Measurements from ENCODE around the gene PAX8. TPM values are rescaled to one million over a fixed set of nuclear protein-coding genes. Genes with fewer than 3 reads are reported as not detected.
A peak's percentile ranks its signal among the peaks of the same experiment; 100 is the strongest.

PAX8 gene
- total and polyA plus RNA-seq, 2 experiments from 2014 or later = 5.8 to 13.1 TPM

- no peak overlapping the region for H3K4me2 ChIP-seq (ENCODE audit: unreplicated experiment)
- H3K4me3 ChIP-seq = no peak overlapping the region
- H2AFZ ChIP-seq = no peak overlapping the region
- DNase-seq = no peak
- peaks cover 18% of the 10 kb centered on the region for H3K4me1 ChIP-seq (ENCODE audit: insufficient read depth)
- peaks cover 13% of the 10 kb centered on the region for H3F3A ChIP-seq (ENCODE audit: insufficient read depth)
- H4K20me1 ChIP-seq (ENCODE audit: insufficient read depth) = no peaks in the 10 kb centered on the region
- H3K36me3 ChIP-seq (ENCODE audit: low read depth) = no peaks in the 10 kb centered on the region
- no peaks in the 10 kb centered on the region for H3K9me3 ChIP-seq (ENCODE audit: low read depth)
- 92 to 96% methylated on average over 6 of the region's 6 CpGs for WGBS, 2 experiments (ENCODE audit: low coverage in 1 of 2, low lambda C conversion rate in 2 of 2, missing lambda C conversion rate in 2 of 2)
- in situ Hi-C loops (cut with MboI) = loop anchor here (10.0 kb wide), 1 partner anchor 169 kb away; no protein-coding TSS in a partner anchor
- H3K27me3 ChIP-seq (replicated peaks; ENCODE audit: insufficient read depth) = no peaks in the 10 kb centered on the region
- H3K9me2 ChIP-seq (ENCODE audit: insufficient read depth) = no peaks in the 10 kb centered on the region
- no peak overlapping the region for H3K27ac ChIP-seq
- TF ChIP-seq EZH2 (IDR thresholded peaks at IDR 0.05; ENCODE audit: insufficient read depth, poor library complexity, severe bottlenecking) (no peak), EZH2phosphoT487 (IDR thresholded peaks at IDR 0.05; ENCODE audit: insufficient read depth, low read depth) (no peak)
- H3K9ac ChIP-seq = no peak overlapping the region
- no peaks in the 10 kb centered on the region for H3K79me2 ChIP-seq (ENCODE audit: insufficient read depth)
Measured at GRCh38 chr2:113206251-113206650, 72.5 kb downstream of the PAX8 start.

GRCh38 chr2:113203901-113204519 lies 74.7 kb downstream of the PAX8 start:
- Histone ChIP-seq H3K79me2 (ENCODE audit: insufficient read depth) (no peaks in the 10 kb centered on the region), H3K9ac (no peak overlapping the region), H3F3A (ENCODE audit: insufficient read depth) (peaks cover 13% of the 10 kb centered on the region), H3K36me3 (ENCODE audit: low read depth) (no peaks in the 10 kb centered on the region), H2AFZ (no peak overlapping the region), H3K9me3 (ENCODE audit: low read depth) (no peaks in the 10 kb centered on the region), H4K20me1 (ENCODE audit: insufficient read depth) (no peaks in the 10 kb centered on the region), H3K4me3 (no peak overlapping the region), H3K4me2 (ENCODE audit: unreplicated experiment) (no peak overlapping the region), H3K27ac (no peak overlapping the region), H3K27me3 (replicated peaks; ENCODE audit: insufficient read depth) (no peaks in the 10 kb centered on the region), H3K4me1 (ENCODE audit: insufficient read depth) (peaks cover 11% of the 10 kb centered on the region), H3K9me2 (ENCODE audit: insufficient read depth) (no peaks in the 10 kb centered on the region)
- WGBS, 2 experiments (ENCODE audit: low coverage in 1 of 2, low lambda C conversion rate in 2 of 2, missing lambda C conversion rate in 2 of 2) = 35 to 41% methylated on average over 5 of the region's 5 CpGs
- in situ Hi-C loops (cut with MboI) = loop anchor here (10.0 kb wide), 1 partner anchor 171 kb away; no protein-coding TSS in a partner anchor
- peak; percentile 75 for DNase-seq
- TF ChIP-seq EZH2 (IDR thresholded peaks at IDR 0.05; ENCODE audit: insufficient read depth, poor library complexity, severe bottlenecking) = no peak
- no peak for TF ChIP-seq EZH2phosphoT487 (IDR thresholded peaks at IDR 0.05; ENCODE audit: insufficient read depth, low read depth)

- in situ Hi-C loops (cut with MboI) = loop anchor here (10.0 kb wide), 1 partner anchor 172 kb away; no protein-coding TSS in a partner anchor
- Histone ChIP-seq H3K4me1 (ENCODE audit: insufficient read depth) (peaks cover 11% of the 10 kb centered on the region), H3K27me3 (replicated peaks; ENCODE audit: insufficient read depth) (no peaks in the 10 kb centered on the region), H4K20me1 (ENCODE audit: insufficient read depth) (no peaks in the 10 kb centered on the region), H3K9me3 (ENCODE audit: low read depth) (no peaks in the 10 kb centered on the region), H3K9ac (no peak overlapping the region), H3K79me2 (ENCODE audit: insufficient read depth) (no peaks in the 10 kb centered on the region), H2AFZ (no peak overlapping the region), H3K36me3 (ENCODE audit: low read depth) (no peaks in the 10 kb centered on the region), H3K4me3 (no peak overlapping the region), H3K27ac (no peak overlapping the region), H3K9me2 (ENCODE audit: insufficient read depth) (no peaks in the 10 kb centered on the region), H3K4me2 (ENCODE audit: unreplicated experiment) (no peak overlapping the region), H3F3A (ENCODE audit: insufficient read depth) (peaks cover 13% of the 10 kb centered on the region)
- DNase-seq = peak; percentile 62
- TF ChIP-seq EZH2phosphoT487 (IDR thresholded peaks at IDR 0.05; ENCODE audit: insufficient read depth, low read depth) (no peak), EZH2 (IDR thresholded peaks at IDR 0.05; ENCODE audit: insufficient read depth, poor library complexity, severe bottlenecking) (no peak)
Measured at GRCh38 chr2:113203217-113203530, 75.5 kb downstream of the PAX8 start.

GRCh38 chr2:113202305-113203216 lies 76.2 kb downstream of the PAX8 start:
- TF ChIP-seq EZH2phosphoT487 (IDR thresholded peaks at IDR 0.05; ENCODE audit: insufficient read depth, low read depth) (no peak), EZH2 (IDR thresholded peaks at IDR 0.05; ENCODE audit: insufficient read depth, poor library complexity, severe bottlenecking) (no peak)
- no peak overlapping the region for H3K27ac ChIP-seq
- peaks cover 11% of the 10 kb centered on the region for H3K4me1 ChIP-seq (ENCODE audit: insufficient read depth)
- WGBS, 2 experiments (ENCODE audit: low coverage in 1 of 2, low lambda C conversion rate in 2 of 2, missing lambda C conversion rate in 2 of 2) = 79 to 81% methylated on average over 13 of the region's 13 CpGs
- H4K20me1 ChIP-seq (ENCODE audit: insufficient read depth) = no peaks in the 10 kb centered on the region
- H2AFZ ChIP-seq = no peak overlapping the region
- no peak overlapping the region for H3K9ac ChIP-seq
- no peak for DNase-seq
- H3F3A ChIP-seq (ENCODE audit: insufficient read depth) = peaks cover 13% of the 10 kb centered on the region
- no peaks in the 10 kb centered on the region for H3K27me3 ChIP-seq (replicated peaks; ENCODE audit: insufficient read depth)
- no peaks in the 10 kb centered on the region for H3K79me2 ChIP-seq (ENCODE audit: insufficient read depth)
- H3K4me3 ChIP-seq = no peak overlapping the region
- no peaks in the 10 kb centered on the region for H3K36me3 ChIP-seq (ENCODE audit: low read depth)
- in situ Hi-C loops (cut with MboI) = loop anchor here (10.0 kb wide), 1 partner anchor 172 kb away; no protein-coding TSS in a partner anchor
- H3K9me3 ChIP-seq (ENCODE audit: low read depth) = no peaks in the 10 kb centered on the region
- H3K4me2 ChIP-seq (ENCODE audit: unreplicated experiment) = no peak overlapping the region
- H3K9me2 ChIP-seq (ENCODE audit: insufficient read depth) = no peaks in the 10 kb centered on the region

Data from GM23248 (cell line).